Stimulated activated CD4-positive, alpha-beta T cell treated with anti-CD3 and anti-CD28 coated beads, Interleukin-4, amount 100 ng/mL, for 24 hours (primary cell): Measurements from ENCODE around the gene VBP1.
"Not testable (repeated sequence)": the region's sequence is repeated elsewhere in the genome, so short reads cannot be mapped to it uniquely, and the experiment has no call there.

Experiments
- DNase-seq: peaks from one replicate; pipeline ENCODE4 v3.0.0-alpha.2; 2020

VBP1 gene

GRCh38 chrX:155266439-155266838 is 50.2 kb downstream of the VBP1 start:
- DNase-seq, result no peak

DNA sequence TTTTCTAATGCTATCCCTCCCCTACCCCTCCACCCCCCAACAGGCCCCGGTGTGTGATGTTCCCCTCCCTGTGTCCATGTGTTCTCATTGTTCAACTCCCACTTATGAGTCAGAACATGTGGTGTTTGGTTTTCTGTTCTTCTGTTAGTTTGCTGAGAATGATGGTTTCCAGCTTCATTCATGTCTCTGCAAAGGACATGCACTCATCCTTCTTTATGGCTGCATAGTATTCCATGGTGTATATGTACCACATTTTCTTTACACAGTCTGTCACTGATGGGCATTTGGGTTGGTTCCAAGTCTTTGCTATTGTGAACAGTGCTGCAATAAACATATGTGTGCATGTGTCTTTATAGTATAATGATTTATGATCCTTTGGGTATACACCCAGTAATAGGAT is 51.7 kb downstream of the VBP1 start:
- not testable (repeated sequence) for DNase-seq

- no peak for DNase-seq
These were observed 54.7 kb downstream of the VBP1 start for GRCh38 chrX:155270969-155271368.

- DNase-seq, result no peak
These were observed 63.6 kb downstream of the VBP1 start for GRCh38 chrX:155279873-155280272.
